Measurements from ENCODE around the gene ANAPC10. TPM values are rescaled to one million over a fixed set of nuclear protein-coding genes. Genes with fewer than 3 reads are reported as not detected.
A peak's percentile ranks its signal among the peaks of the same experiment; 100 is the strongest.
"Not testable (repeated sequence)": the region's sequence is repeated elsewhere in the genome, so short reads cannot be mapped to it uniquely, and the experiment has no call there.

Gene ANAPC10
- total RNA-seq, 2 experiments from 2014 or later: 24.9 to 26.8 TPM

DNA sequence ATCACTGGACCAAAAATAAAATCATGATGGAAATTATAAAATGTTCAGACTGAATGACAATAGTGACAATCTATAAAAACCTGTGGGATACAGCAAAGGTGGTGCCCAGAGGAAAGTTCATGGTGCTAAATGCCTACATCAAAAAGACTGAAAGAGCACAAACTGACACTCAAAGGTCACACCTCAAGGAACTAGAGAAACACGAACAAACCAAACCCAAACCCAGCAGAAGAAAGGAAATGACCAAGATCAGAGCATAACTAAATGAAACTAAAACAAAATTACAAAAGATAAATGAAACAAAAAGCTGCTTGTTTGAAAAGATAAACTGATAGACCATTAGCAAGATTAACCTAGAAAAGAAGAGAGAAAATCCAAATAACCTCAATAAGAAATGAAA, 78.7 kb downstream of the ANAPC10 start:
- Mint-ChIP-seq H3K4me1 (ENCODE audit: low read depth) (peaks cover 36% of the 10 kb centered on the region), H3K36me3 (ENCODE audit: low read depth) (peaks cover 61% of the 10 kb centered on the region), H3K9me3 (peaks cover 33% of the 10 kb centered on the region), H3K27me3 (no peaks in the 10 kb centered on the region), H3K27ac (peak overlapping the region; percentile 94), H3K4me3 (peak overlapping the region; percentile 62)
- ChIA-PET POLR2A (no interaction called here), CTCF (no interaction called here)
- ATAC-seq: peak; percentile 80
- DNase-seq: peak; percentile 45
- intact Hi-C loops (cut with micrococcal nuclease): no loop called here
- TF ChIP-seq, protein P1, sequence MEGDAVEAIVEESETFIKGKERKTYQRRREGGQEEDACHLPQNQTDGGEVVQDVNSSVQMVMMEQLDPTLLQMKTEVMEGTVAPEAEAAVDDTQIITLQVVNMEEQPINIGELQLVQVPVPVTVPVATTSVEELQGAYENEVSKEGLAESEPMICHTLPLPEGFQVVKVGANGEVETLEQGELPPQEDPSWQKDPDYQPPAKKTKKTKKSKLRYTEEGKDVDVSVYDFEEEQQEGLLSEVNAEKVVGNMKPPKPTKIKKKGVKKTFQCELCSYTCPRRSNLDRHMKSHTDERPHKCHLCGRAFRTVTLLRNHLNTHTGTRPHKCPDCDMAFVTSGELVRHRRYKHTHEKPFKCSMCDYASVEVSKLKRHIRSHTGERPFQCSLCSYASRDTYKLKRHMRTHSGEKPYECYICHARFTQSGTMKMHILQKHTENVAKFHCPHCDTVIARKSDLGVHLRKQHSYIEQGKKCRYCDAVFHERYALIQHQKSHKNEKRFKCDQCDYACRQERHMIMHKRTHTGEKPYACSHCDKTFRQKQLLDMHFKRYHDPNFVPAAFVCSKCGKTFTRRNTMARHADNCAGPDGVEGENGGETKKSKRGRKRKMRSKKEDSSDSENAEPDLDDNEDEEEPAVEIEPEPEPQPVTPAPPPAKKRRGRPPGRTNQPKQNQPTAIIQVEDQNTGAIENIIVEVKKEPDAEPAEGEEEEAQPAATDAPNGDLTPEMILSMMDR (IDR thresholded peaks at IDR 0.05): no peak

DNA sequence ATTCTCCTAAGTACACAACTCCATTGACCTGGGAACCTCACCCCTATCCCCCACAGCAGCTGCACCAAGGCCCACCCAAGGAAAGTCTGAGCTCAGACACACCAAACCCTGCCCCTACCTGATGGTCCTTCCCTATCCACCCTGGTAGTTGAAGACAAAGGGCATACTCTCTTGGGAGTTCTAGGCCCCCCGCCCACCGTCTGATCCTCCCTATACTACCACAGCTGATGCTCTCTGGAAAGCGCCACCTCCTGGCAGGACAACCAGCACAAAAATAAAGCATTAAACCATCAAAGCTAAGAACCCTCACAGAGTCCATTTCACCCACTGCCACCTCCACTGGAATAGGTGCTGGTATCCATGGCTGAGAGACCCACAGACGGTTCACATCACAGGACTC, 83.6 kb downstream of the ANAPC10 start:
- no peak for ATAC-seq
- Mint-ChIP-seq H3K4me1 (ENCODE audit: low read depth) (peaks cover 24% of the 10 kb centered on the region), H3K27me3 (no peaks in the 10 kb centered on the region), H3K4me3 (no peak overlapping the region), H3K27ac (no peak overlapping the region), H3K9me3 (peaks cover 13% of the 10 kb centered on the region), H3K36me3 (ENCODE audit: low read depth) (peaks cover 46% of the 10 kb centered on the region)
- intact Hi-C loops (cut with micrococcal nuclease): no loop called here
- TF ChIP-seq, protein P1 (IDR thresholded peaks at IDR 0.05): no peak
- CTCF ChIA-PET: no interaction called here
- POLR2A ChIA-PET: no interaction called here
- no peak for DNase-seq

DNA sequence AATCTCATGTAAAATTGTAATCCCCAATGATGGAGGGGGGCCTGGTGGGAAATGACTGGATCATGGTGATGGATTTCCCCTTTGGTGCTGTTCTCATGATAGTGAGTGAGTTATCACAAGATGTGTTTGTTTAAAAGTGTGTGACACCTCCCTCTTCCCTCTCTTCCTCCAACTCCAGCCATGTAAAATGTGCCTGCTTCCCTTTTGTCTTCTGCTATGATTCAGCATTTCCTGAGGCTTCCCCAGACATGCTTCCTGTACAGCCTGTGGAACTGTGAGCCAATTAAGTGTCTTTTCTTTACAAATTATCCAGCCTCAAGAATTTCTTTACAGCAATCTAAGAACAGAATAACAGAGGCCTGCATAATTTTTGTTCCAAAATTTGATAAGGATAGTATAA, 85.2 kb downstream of the ANAPC10 start:
- Mint-ChIP-seq H3K4me1 (ENCODE audit: low read depth) (peaks cover 14% of the 10 kb centered on the region), H3K36me3 (ENCODE audit: low read depth) (peaks cover 50% of the 10 kb centered on the region), H3K27me3 (no peaks in the 10 kb centered on the region), H3K27ac (peak overlapping the region; percentile 8), H3K4me3 (no peak overlapping the region), H3K9me3 (peaks cover 13% of the 10 kb centered on the region)
- TF ChIP-seq, protein P1 (IDR thresholded peaks at IDR 0.05): no peak
- ATAC-seq (no peak), DNase-seq (no peak)
- ChIA-PET POLR2A (no interaction called here), CTCF (no interaction called here)
- intact Hi-C loops (cut with micrococcal nuclease): no loop called here

DNA sequence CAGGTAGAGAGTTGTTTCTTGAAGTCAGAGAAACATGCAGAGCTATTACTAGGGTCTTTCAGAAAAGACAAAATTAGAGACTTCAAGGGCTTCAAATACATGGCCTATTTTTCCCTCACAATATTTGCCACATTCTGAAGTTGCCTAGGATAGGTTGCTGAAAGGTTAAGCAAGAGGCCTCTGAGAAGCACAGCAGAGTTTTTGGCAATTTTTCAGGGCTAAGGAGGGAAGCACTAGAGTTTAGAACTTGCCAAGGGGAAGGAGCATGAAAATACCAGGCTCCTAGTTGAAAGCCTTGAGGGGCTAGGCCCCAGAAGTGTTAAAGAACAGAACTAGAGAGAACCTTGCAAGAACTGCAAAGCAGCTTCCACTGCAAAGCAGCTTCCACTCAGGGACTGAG, 86.4 kb downstream of the ANAPC10 start:
- H3K36me3 Mint-ChIP-seq (ENCODE audit: low read depth): peaks cover 50% of the 10 kb centered on the region

DNA sequence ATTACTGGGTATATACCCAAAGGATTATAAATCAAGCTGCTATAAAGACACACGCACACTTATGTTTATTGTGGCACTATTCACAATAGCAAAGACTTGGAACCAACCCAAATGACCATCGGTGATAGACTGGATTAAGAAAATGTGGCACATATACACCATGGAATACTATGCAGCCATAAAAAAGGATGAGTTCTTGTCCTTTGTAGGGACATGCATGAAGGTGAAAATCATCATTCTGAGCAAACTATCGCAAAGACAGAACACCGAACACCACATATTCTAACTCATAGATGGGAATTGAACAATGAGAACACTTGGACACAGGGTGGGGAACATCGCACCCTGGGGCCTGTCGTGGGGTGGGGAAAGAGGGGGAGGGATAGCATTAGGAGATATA, 87.7 kb downstream of the ANAPC10 start:
- POLR2A ChIA-PET: not testable (repeated sequence)

More for the DNA sequence above, 86.4 kb downstream of the ANAPC10 start:
- POLR2A ChIA-PET: no interaction called here
- TF ChIP-seq, protein P1 (IDR thresholded peaks at IDR 0.05): no peak
- DNase-seq: no peak
- no peak overlapping the region for H3K4me3 Mint-ChIP-seq
- H3K9me3 Mint-ChIP-seq: peaks cover 10% of the 10 kb centered on the region
- H3K4me1 Mint-ChIP-seq (ENCODE audit: low read depth): peaks cover 14% of the 10 kb centered on the region
- no peaks in the 10 kb centered on the region for H3K27me3 Mint-ChIP-seq
- ATAC-seq: no peak
- H3K27ac Mint-ChIP-seq: no peak overlapping the region
- intact Hi-C loops (cut with micrococcal nuclease): no loop called here
- CTCF ChIA-PET: no interaction called here

DNA sequence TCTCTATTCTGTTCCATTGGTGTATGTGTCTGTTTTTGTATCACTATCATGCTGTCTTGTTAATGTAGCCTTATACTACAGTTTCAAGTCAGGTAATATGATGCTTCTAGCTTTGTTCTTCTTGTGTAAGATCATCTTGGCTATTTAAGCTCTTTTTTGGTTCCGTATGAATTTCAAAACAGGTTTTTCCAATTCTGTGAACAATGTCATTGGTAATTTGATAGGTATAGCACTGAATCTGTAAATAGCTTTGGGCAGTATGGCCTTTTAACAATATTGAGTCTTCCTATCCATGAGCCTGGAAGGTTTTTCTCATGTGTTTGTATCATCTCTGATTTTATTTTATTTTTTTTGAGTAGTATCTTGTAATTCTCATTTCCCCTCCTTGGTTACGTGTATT, 94.3 kb downstream of the ANAPC10 start:
- intact Hi-C loops (cut with micrococcal nuclease): no loop called here
- CTCF ChIA-PET: no interaction called here
- Mint-ChIP-seq H3K4me1 (ENCODE audit: low read depth) (no peaks in the 10 kb centered on the region), H3K36me3 (ENCODE audit: low read depth) (peaks cover 48% of the 10 kb centered on the region), H3K9me3 (peaks cover 11% of the 10 kb centered on the region), H3K27me3 (no peaks in the 10 kb centered on the region), H3K4me3 (no peak overlapping the region), H3K27ac (no peak overlapping the region)
- ATAC-seq: no peak
- DNase-seq: no peak
- POLR2A ChIA-PET: no interaction called here
- TF ChIP-seq, protein P1 (IDR thresholded peaks at IDR 0.05): no peak

More for the DNA sequence above, 87.7 kb downstream of the ANAPC10 start:
- H3K9me3 Mint-ChIP-seq; DNase-seq; H3K27ac Mint-ChIP-seq; H3K27me3 Mint-ChIP-seq; intact Hi-C loops (cut with micrococcal nuclease); CTCF ChIA-PET; ATAC-seq; H3K4me3 Mint-ChIP-seq: not testable (repeated sequence)
- H3K4me1 Mint-ChIP-seq (ENCODE audit: low read depth): peaks cover 12% of the 10 kb centered on the region
- peaks cover 47% of the 10 kb centered on the region for H3K36me3 Mint-ChIP-seq (ENCODE audit: low read depth)

Measured in activated CD8-positive, alpha-beta T cell treated with anti-CD3 and anti-CD28 coated beads for 36 hours (primary cell).